Stimulated activated CD4-positive, alpha-beta T cell treated with anti-CD3 and anti-CD28 coated beads, Interleukin-15, amount 100 ng/mL, for 1 hour (primary cell): ENCODE data around the gene CDK5R1.
"Not testable (repeated sequence)": the region's sequence is repeated elsewhere in the genome, so short reads cannot be mapped to it uniquely, and the experiment has no call there.

Experiments
- DNase-seq, 2 donors: peaks; one replicate each; pipeline ENCODE4 v3.0.0-alpha.2; 2020; ENCODE audit warnings: low read depth in 1 of 2, low spot score in 1 of 2

CDK5R1 gene

GRCh38 chr17:32486701-32487472 lies at the start of gene CDK5R1:
Gene CDK5R1 (plus strand): TSS chr17:32486993. CDS start chr17:32487621, 628 bp downstream.
- DNase-seq, result peak; percentile 53 to 65

- no peak for DNase-seq
Measured at GRCh38 chr17:32440722-32441121, 46.1 kb upstream of the CDK5R1 start.

- no peak for DNase-seq
Measured at GRCh38 chr17:32441886-32442285, 44.9 kb upstream of the CDK5R1 start.

GRCh38 chr17:32443827-32444300 lies 42.9 kb upstream of the CDK5R1 start:
- no peak for DNase-seq

GRCh38 chr17:32444301-32445073 lies 42.3 kb upstream of the CDK5R1 start, which contains the start of gene PSMD11:
Gene PSMD11 (plus strand): TSS chr17:32444510. CDS start chr17:32444524, 14 bp downstream.
- DNase-seq, result peak; percentile 98

- peak in 1 of 2 donors; percentile 11 for DNase-seq
Measured at GRCh38 chr17:32445074-32445415, 41.7 kb upstream of the CDK5R1 start.

- no peak for DNase-seq
Measured at GRCh38 chr17:32445497-32445896, 41.3 kb upstream of the CDK5R1 start.

- no peak for DNase-seq
Measured at GRCh38 chr17:32445971-32446370, 40.8 kb upstream of the CDK5R1 start.

GRCh38 chr17:32446949-32447348 lies 39.8 kb upstream of the CDK5R1 start:
- DNase-seq, result no peak

GRCh38 chr17:32449963-32450362 lies 36.8 kb upstream of the CDK5R1 start:
- DNase-seq, result no peak

- DNase-seq, result not testable (repeated sequence)
Measured at GRCh38 chr17:32450379-32450778, 36.4 kb upstream of the CDK5R1 start.

- no peak for DNase-seq
Measured at GRCh38 chr17:32451879-32452278, 34.9 kb upstream of the CDK5R1 start.

GRCh38 chr17:32452281-32452680 lies 34.5 kb upstream of the CDK5R1 start:
- no peak for DNase-seq

- DNase-seq, result no peak
Measured at GRCh38 chr17:32453370-32453769, 33.4 kb upstream of the CDK5R1 start.

GRCh38 chr17:32458371-32458770 lies 28.4 kb upstream of the CDK5R1 start:
- no peak for DNase-seq

- DNase-seq, result no peak
Measured at GRCh38 chr17:32460054-32460453, 26.7 kb upstream of the CDK5R1 start.

- DNase-seq, result no peak
Measured at GRCh38 chr17:32461498-32461852, 25.3 kb upstream of the CDK5R1 start.

GRCh38 chr17:32461853-32462617 lies 24.8 kb upstream of the CDK5R1 start:
- peak; percentile 21 to 28 for DNase-seq

- DNase-seq, result no peak
Measured at GRCh38 chr17:32463304-32463703, 23.5 kb upstream of the CDK5R1 start.

GRCh38 chr17:32464374-32464773 lies 22.4 kb upstream of the CDK5R1 start:
- DNase-seq, result no peak

- no peak for DNase-seq
Measured at GRCh38 chr17:32467949-32468348, 18.8 kb upstream of the CDK5R1 start.
